Thoracic aorta (tissue), 2 donors: ENCODE data around the gene CENPX. TPM values are rescaled to one million over a fixed set of nuclear protein-coding genes. Genes with fewer than 3 reads are reported as not detected.

Experiments used
- ATAC-seq: fragments of 150-250 bp; one replicate; pipeline ENCODE4 v1.8.0; 2017; ENCODE audit warnings: low read depth; ENCODE audit not compliant: insufficient number of reproducible peaks, low FRiP score
- DNase-seq: peaks from one replicate; pipeline ENCODE4 v3.0.0-alpha.2; 2020; ENCODE audit warnings: low spot score
- H3K27ac ChIP-seq, 2 donors: fragments of 200-600 bp; sonication (generic); 1 replicate in 1 of 2; 2 replicates in 1 of 2; pipeline ENCODE4 v1.5.1; 2016; ENCODE audit warnings: mild to moderate bottlenecking in 2 of 2, moderate library complexity in 2 of 2
- H3K27me3 ChIP-seq: fragments of 200-600 bp; sonication (generic); replicated peaks from 2 replicates; pipeline ENCODE4 v1.6.0; 2016; ENCODE audit warnings: mild to moderate bottlenecking; ENCODE audit not compliant: insufficient read depth
- H3K36me3 ChIP-seq: fragments of 200-600 bp; sonication (generic); one replicate; pipeline ENCODE4 v1.5.1; 2016
- H3K4me1 ChIP-seq, 2 donors: fragments of 200-600 bp; sonication (generic); 1 replicate in 1 of 2; 2 replicates in 1 of 2; pipeline versions ENCODE4 v1.5.1 to v1.6.0; 2016; ENCODE audit warnings: low read depth in 2 of 2, mild to moderate bottlenecking in 1 of 2; ENCODE audit not compliant: control insufficient read depth in 1 of 2
- H3K4me3 ChIP-seq: fragments of 200-600 bp; sonication (generic); 2 replicates; pipeline ENCODE4 v1.5.1; 2016; ENCODE audit warnings: mild to moderate bottlenecking
- H3K9me3 ChIP-seq: fragments of 200-600 bp; sonication (generic); 2 replicates; pipeline ENCODE4 v1.5.1; 2016
- CTCF ChIP-seq: fragments of 200-600 bp; sonication (generic); IDR thresholded peaks from one replicate; pipeline ENCODE4 v1.5.1; 2019; ENCODE audit warnings: antibody characterized with exemption
- total RNA-seq, 2 donors: library from RNA; depleted of rRNA; stranded (reverse); fragments of >200 nt; gene quantifications; one replicate each; pipeline versions ENCODE4 v1.1.0 to v1.2.3, GENCODE V29; 2016

The CENPX gene
- total RNA-seq, 2 donors from 2014 or later = 31.4 to 40.4 TPM

GRCh38 chr17:82063424-82064415 lies 41.0 kb upstream of the CENPX start:
- TF ChIP-seq CTCF = no peak
- peaks cover 15 to 20% of the 10 kb centered on the region in 2 donors for H3K4me1 ChIP-seq
- DNase-seq = no peak
- no peaks in the 10 kb centered on the region for H3K9me3 ChIP-seq
- no peak overlapping the region for H3K27ac ChIP-seq
- H3K36me3 ChIP-seq = peaks cover 20% of the 10 kb centered on the region
- no peaks in the 10 kb centered on the region for H3K27me3 ChIP-seq
- no peak for ATAC-seq
- no peak overlapping the region for H3K4me3 ChIP-seq

- Histone ChIP-seq H3K27me3 (no peaks in the 10 kb centered on the region), H3K4me3 (no peak overlapping the region), H3K4me1 (peaks cover 15 to 20% of the 10 kb centered on the region in 2 donors), H3K9me3 (no peaks in the 10 kb centered on the region), H3K27ac (no peak overlapping the region), H3K36me3 (peaks cover 20% of the 10 kb centered on the region)
- no peak for ATAC-seq
- TF ChIP-seq CTCF = no peak
- DNase-seq = no peak
Observed at GRCh38 chr17:82062984-82063368, 40.3 kb upstream of the CENPX start.

- H3K36me3 ChIP-seq = peaks cover 27% of the 10 kb centered on the region
- H3K27ac ChIP-seq = no peak overlapping the region
- no peaks in the 10 kb centered on the region for H3K27me3 ChIP-seq
- H3K4me3 ChIP-seq = no peak overlapping the region
- ATAC-seq (no peak), DNase-seq (no peak)
- no peak for TF ChIP-seq CTCF
- no peaks in the 10 kb centered on the region for H3K9me3 ChIP-seq
- H3K4me1 ChIP-seq = peaks cover 15 to 20% of the 10 kb centered on the region in 2 donors
Observed at GRCh38 chr17:82062076-82062983, 39.7 kb upstream of the CENPX start.

- ATAC-seq = no peak
- no peak for DNase-seq
- no peak overlapping the region for H3K27ac ChIP-seq
- H3K4me1 ChIP-seq = peaks cover 12 to 18% of the 10 kb centered on the region in 2 donors
- peaks cover 35% of the 10 kb centered on the region for H3K36me3 ChIP-seq
- no peaks in the 10 kb centered on the region for H3K27me3 ChIP-seq
- no peak for TF ChIP-seq CTCF
- no peak overlapping the region for H3K4me3 ChIP-seq
- no peaks in the 10 kb centered on the region for H3K9me3 ChIP-seq
Observed at GRCh38 chr17:82061047-82061925, 38.6 kb upstream of the CENPX start.
